Measurements from ENCODE around the gene PSMF1.
A peak's percentile ranks its signal among the peaks of the same experiment; 100 is the strongest.
"Not testable (repeated sequence)": the region's sequence is repeated elsewhere in the genome, so short reads cannot be mapped to it uniquely, and the experiment has no call there.

Gene PSMF1

GRCh38 chr20:1122388-1123315 is 4.2 kb downstream of the PSMF1 start:
- peak; percentile 36 for DNase-seq (ENCODE audit: low read depth)

DNA sequence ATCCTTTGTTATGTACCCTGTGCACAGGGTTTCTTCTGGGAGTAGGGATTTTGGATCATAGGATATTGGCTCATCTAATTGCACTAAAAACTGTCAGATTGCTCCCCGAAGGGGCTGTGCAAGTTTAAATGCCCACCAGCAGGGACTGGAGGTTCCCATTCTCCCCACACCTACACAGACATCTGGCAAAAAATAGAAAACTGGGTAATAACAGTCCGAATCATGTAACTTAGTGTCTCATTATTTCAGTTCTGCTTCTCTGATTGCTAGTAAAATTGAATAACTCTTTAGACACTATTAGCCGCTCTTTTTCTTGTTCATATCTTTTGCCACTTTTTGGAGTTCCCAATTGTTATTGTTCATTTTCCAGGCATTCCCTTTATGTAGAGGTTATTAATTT is 5.3 kb downstream of the PSMF1 start:
- DNase-seq (ENCODE audit: low read depth) = no peak

DNA sequence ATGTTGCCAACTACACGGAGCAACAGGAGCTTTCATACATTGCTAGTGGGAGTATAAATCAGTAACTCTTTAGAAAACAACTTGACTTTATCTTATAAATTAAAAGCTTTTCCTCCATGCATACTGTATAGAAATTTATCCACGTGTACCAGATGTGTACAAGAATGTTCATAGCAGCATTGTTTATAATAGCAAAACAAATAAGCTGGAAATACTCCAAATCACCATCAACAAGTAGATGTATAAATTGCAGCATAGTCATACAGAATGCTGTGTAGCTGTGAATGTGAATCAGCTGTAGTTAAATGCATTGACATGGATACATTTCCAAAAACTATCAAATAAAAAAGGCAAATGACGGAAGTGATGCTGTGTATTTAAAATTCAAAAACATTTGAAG is 6.0 kb downstream of the PSMF1 start:
- no peak for DNase-seq (ENCODE audit: low read depth)

DNA sequence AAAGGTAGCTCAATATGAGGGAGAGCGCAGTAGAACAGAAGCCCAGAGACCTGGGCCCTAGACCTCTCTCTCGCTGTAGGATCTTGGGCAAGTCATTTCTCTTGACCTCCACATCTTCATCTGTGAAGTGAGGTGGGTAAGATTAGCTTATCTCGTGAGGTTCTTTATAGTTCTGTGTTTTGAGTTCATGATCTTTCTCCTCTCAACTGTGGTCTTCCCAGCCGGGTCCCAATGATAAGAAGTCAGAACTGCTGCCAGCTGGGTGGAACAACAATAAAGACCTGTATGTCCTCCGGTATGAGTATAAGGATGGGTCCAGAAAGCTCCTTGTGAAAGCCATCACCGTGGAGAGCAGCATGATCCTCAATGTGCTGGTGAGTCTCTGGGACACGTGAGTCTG is 6.9 kb downstream of the PSMF1 start:
- DNase-seq (ENCODE audit: low read depth) = no peak

GRCh38 chr20:1127840-1128239 is 9.4 kb downstream of the PSMF1 start:
- DNase-seq (ENCODE audit: low read depth) = no peak

DNA sequence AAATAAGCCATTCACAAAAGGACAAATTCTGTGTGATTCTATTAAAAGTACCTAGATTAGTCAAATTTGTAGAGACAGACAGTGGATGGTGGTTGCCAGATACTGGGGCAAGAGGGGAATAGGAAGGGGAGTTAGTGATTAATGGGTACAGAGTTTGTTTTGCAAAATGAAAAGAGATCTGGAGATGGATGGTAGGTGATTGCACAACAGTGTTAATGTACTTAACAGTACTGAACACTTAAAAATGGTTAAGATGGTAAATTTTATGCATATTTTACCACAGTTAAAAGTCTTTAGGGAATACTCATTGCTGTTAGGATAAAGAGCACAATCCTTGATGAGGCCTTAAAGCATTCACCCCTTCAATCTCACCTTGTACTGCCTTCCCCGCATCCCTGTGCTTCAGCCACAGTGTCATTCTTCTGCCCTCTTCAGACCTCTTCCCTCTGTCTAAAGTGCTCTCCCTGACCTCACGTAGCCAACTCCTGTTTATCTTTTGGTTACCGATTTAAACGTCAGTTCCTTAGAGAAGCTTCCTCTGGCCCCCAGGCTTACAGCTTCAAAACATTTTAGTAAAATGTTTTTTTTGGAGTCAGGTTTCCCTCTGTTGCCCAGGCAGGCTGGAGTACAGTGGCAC is 11.8 kb downstream of the PSMF1 start:
- DNase-seq (ENCODE audit: low read depth) = no peak

DNA sequence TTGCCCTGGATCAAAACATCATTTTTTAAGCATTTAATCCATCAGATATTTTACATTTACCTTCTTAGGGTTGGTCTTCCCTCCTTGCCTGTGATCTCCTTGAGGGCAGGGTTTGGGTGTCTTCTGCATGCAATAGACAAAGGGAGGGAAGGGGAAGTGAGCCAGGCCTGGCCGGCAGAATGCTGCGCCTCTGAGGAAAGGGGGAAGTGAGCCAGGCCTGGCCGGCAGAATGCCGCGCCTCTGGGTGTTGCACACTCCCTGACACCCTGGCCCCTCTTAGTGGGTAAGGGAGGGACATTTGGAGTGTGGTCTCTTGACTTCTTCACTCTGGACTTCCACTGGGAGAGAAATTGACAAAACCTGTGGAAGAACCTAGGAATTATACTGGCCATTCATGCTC is 12.4 kb downstream of the PSMF1 start:
- no peak for DNase-seq (ENCODE audit: low read depth)

- no peak for DNase-seq (ENCODE audit: low read depth)
Observed at GRCh38 chr20:1131354-1131753, 13.0 kb downstream of the PSMF1 start.

- DNase-seq (ENCODE audit: low read depth) = no peak
Observed at GRCh38 chr20:1134355-1134754, 16.0 kb downstream of the PSMF1 start.

- DNase-seq (ENCODE audit: low read depth) = no peak
Observed at GRCh38 chr20:1134836-1135235, 16.4 kb downstream of the PSMF1 start.

DNA sequence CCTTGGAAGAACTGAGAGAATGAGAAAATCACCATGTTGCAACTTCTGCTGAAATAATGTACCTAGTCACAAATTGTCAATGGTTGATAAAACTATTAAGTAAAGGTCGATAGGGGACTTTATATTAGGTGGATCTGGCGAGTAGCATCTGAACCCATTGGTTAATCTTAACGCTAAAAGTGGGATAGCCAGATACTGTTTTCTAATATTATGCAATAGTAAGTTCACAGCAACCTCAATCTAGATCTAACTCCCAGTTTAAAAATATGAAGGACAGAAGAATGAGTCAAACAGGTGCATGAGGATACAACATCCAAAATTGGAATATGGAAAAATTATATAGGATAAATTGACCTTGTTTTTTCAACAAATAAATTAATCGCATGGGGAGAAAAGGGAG is 18.8 kb downstream of the PSMF1 start:
- no peak for DNase-seq (ENCODE audit: low read depth)

- no peak for DNase-seq (ENCODE audit: low read depth)
Observed at GRCh38 chr20:1144401-1145172, 26.2 kb downstream of the PSMF1 start.

DNA sequence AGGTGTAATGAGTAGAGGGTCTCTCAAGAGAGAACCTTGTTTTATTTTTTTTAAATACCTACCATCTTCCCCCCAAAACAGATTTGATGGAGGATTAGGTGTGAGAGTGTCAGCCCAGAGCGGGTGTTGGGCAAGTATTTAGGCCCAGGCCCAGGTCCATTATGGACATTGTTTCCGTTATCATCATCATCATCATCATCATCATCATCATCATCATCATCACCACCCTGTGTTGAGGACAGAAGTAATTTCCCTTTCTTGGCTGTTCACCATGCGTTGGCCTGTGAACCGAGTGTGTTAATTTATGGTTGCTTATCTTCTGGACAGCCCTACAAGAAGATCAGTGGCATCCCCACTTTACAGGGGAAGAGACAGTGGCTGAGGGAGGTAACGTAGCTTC is 28.6 kb downstream of the PSMF1 start:
- no peak for DNase-seq (ENCODE audit: low read depth)

GRCh38 chr20:1149812-1150211 is 31.4 kb downstream of the PSMF1 start:
- not testable (repeated sequence) for DNase-seq (ENCODE audit: low read depth)

DNA sequence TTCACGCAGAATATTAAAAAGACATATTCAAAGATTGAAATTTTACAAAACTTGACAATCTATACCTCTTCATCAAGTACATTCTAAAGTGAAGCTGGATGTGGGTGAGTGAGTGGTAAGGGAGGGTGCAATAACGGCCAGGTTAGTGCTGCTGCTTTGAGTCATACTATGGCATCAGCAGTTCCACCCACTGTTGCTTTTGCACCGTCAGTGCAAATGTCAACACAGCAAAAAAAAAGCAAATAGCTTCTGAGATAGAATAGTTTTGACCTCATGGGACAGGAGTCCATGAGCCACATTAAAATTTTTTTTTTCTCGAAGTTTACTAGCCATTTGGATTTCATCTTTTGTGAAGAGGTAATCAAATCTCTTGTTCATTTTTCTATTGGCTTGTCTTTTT is 31.8 kb downstream of the PSMF1 start:
- no peak for DNase-seq (ENCODE audit: low read depth)

GRCh38 chr20:1150968-1151367 is 32.6 kb downstream of the PSMF1 start:
- no peak for DNase-seq (ENCODE audit: low read depth)

GRCh38 chr20:1154226-1154625 is 35.8 kb downstream of the PSMF1 start:
- DNase-seq (ENCODE audit: low read depth) = no peak

GRCh38 chr20:1154691-1155090 is 36.3 kb downstream of the PSMF1 start:
- no peak for DNase-seq (ENCODE audit: low read depth)

- no peak for DNase-seq (ENCODE audit: low read depth)
Observed at GRCh38 chr20:1155342-1155741, 36.9 kb downstream of the PSMF1 start.

- DNase-seq (ENCODE audit: low read depth) = no peak
Observed at GRCh38 chr20:1160496-1160895, 42.1 kb downstream of the PSMF1 start.

GRCh38 chr20:1160991-1161390 is 42.6 kb downstream of the PSMF1 start:
- no peak for DNase-seq (ENCODE audit: low read depth)

DNA sequence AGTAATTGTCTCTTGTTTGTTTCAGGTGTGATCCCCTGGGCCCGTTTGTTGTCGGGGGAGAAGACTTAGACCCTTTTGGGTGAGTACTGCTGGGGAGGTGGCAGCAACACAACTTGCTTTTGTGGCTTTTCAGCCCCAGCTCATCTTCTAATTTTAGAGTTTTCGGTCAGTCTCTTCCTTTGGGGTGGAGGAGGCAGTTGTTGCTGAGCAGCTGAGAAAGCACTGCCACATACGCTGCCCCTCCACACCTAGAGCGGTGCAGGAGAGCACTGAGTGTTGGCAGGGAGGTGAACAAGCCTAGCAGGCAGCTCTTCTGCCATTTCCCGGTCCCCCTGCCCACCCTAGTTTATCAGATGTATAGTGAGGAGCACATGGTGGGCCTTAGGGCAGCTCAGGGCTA is 44.7 kb downstream of the PSMF1 start:
- no peak for DNase-seq (ENCODE audit: low read depth)

DNA sequence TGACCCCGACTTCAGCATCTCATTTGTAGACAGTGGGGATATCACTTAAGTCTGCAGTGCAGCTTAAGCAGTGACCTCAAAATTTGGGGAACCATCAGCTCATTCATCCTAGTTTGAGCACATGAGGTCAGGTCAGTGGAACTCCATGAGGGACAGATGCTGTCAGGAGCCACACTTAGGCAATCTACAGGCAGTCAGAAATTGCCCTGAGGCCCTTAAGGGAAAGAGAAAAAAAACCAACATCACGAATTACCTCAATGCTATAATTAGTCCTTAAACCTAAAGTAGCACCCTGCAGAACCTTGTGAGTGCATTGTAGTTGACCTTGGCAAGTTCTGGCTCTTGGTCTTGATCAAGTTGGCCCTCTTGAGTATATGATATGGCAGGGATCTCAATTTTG is 45.3 kb downstream of the PSMF1 start:
- DNase-seq (ENCODE audit: low read depth) = no peak

Measured in GM04504 (cell line).